A549 (cell line): Measurements from ENCODE around the gene MEN1. TPM values are rescaled to one million over a fixed set of nuclear protein-coding genes. Genes with fewer than 3 reads are reported as not detected.

Experiments
- ATAC-seq, 2 experiments: fragments of 200-7000 bp in 1 of 2; fragments of >200 bp in 1 of 2; cut with Nextera tagmentation in 1 of 2; cut with Tn5 transposase in 1 of 2; 3 replicates each; pipeline versions ENCODE4 v1.8.0 to v1.9.1; 2018 to 2020; ENCODE audit warnings: mild to moderate bottlenecking in 1 of 2, moderate library complexity in 1 of 2
- CTCF ChIA-PET: fragments of 300-600 bp; sonication (Branson Sonifier 250); formaldehyde crosslinking; extraction: SDS; loops from one replicate; lab custom pipeline; 2021; ENCODE audit warnings: antibody characterized with exemption, inconsistent platforms; lab: Yijun Ruan, JAX
- POLR2A ChIA-PET: fragments of 350-600 bp; formaldehyde crosslinking; extraction: SDS; loops from one replicate; lab custom pipeline; 2021; ENCODE audit warnings: antibody characterized with exemption, inconsistent platforms; lab: Yijun Ruan, JAX
- DNase-seq, 2 experiments: peaks; one replicate each; pipeline versions ENCODE4 v3.0.0 to v3.0.0-alpha.2; 2011 to 2016; ENCODE audit warnings: low read depth in 1 of 2, low spot score in 1 of 2
- FAIRE-seq: peaks from 2 replicates; lab custom pipeline; 2011; peaks lifted over from hg19 to GRCh38; lab: Jason Lieb, UNC
- H3K27ac ChIP-seq, 2 experiments: fragments of >200 bp; sonication (Bioruptor Twin); formaldehyde crosslinking; 3 replicates each; pipeline ENCODE4 v1.5.1; 2016 to 2017
- H3K4me1 ChIP-seq: fragments of >200 bp; sonication (Bioruptor Twin); formaldehyde crosslinking; 3 replicates; pipeline ENCODE4 v1.6.1; 2016
- H3K4me2 ChIP-seq: fragments of >200 bp; sonication (Bioruptor Twin); formaldehyde crosslinking; 3 replicates; pipeline ENCODE4 v1.6.1; 2016
- H3K4me3 ChIP-seq: fragments of >200 bp; sonication (Bioruptor Twin); formaldehyde crosslinking; 3 replicates; pipeline ENCODE4 v1.5.1; 2016
- H3K9me3 ChIP-seq: fragments of >200 bp; sonication (Bioruptor Twin); formaldehyde crosslinking; 3 replicates; pipeline ENCODE4 v1.6.1; 2016
- CBX2 ChIP-seq: fragments of 200-600 bp; sonication (generic); IDR thresholded peaks from 2 replicates; pipeline ENCODE4 v1.6.1; 2016; ENCODE audit warnings: low read depth, mild to moderate bottlenecking, borderline replicate concordance
- CBX8 ChIP-seq: fragments of 200-600 bp; sonication (generic); IDR thresholded peaks from 2 replicates; pipeline ENCODE4 v1.6.1; 2016
- CHD2 ChIP-seq: fragments of 150-350 bp; IDR thresholded peaks from 2 replicates; pipeline ENCODE4 v1.6.1; 2014; ENCODE audit warnings: low read length; ENCODE audit not compliant: partially characterized antibody
- CHD4 ChIP-seq: fragments of 200-600 bp; sonication (generic); IDR thresholded peaks from 2 replicates; pipeline ENCODE4 v1.6.1; 2016; ENCODE audit warnings: antibody characterized with exemption, mild to moderate bottlenecking, borderline replicate concordance
- EHMT2 ChIP-seq: fragments of 200-600 bp; sonication (generic); IDR thresholded peaks from 2 replicates; pipeline ENCODE4 v1.6.1; 2016; ENCODE audit warnings: antibody characterized with exemption, low read depth, mild to moderate bottlenecking, moderate library complexity
- EP300 ChIP-seq, 2 experiments: fragments of >200 bp; sonication (Bioruptor Twin); formaldehyde crosslinking; IDR thresholded peaks; 2 replicates in 1 of 2; 3 replicates in 1 of 2; pipeline ENCODE4 v1.6.1; 2016 to 2017
- HDAC2 ChIP-seq: fragments of 200-600 bp; sonication (generic); IDR thresholded peaks from 2 replicates; pipeline ENCODE4 v1.6.1; 2016
- HOXA7 ChIP-seq: fragments of 250-450 bp; sonication (Bioruptor Pico); IDR thresholded peaks from 2 replicates; pipeline ENCODE4 v1.5.0; 2020; ENCODE audit warnings: mild to moderate bottlenecking, moderate library complexity
- HOXB13 ChIP-seq: fragments of 250-450 bp; sonication (Bioruptor Pico); IDR thresholded peaks from 2 replicates; pipeline ENCODE4 v1.5.0; 2020; ENCODE audit warnings: low read depth, mild to moderate bottlenecking, moderate library complexity
- HOXB5 ChIP-seq: fragments of 250-450 bp; sonication (Bioruptor Pico); IDR thresholded peaks from 2 replicates; pipeline ENCODE4 v1.5.0; 2020; ENCODE audit warnings: mild to moderate bottlenecking, moderate library complexity
- KDM5A ChIP-seq: fragments of 200-600 bp; sonication (generic); IDR thresholded peaks from 2 replicates; pipeline ENCODE4 v1.6.1; 2016; ENCODE audit warnings: antibody characterized with exemption, mild to moderate bottlenecking
- MAFK ChIP-seq: fragments of 450-650 bp; IDR thresholded peaks from 2 replicates; pipeline ENCODE4 v1.6.1; 2014; ENCODE audit not compliant: partially characterized antibody
- NFE2L2 ChIP-seq: fragments of 150-350 bp; conservative IDR thresholded peaks from 2 replicates; pipeline ENCODE4 v1.6.1; 2014; ENCODE audit warnings: low read length
- NPAS2 ChIP-seq: fragments of 250-450 bp; sonication (Bioruptor Pico); IDR thresholded peaks from 2 replicates; pipeline ENCODE4 v1.8.0; 2022; ENCODE audit warnings: mild to moderate bottlenecking, moderate library complexity, borderline replicate concordance
- PHF8 ChIP-seq: fragments of 200-600 bp; sonication (generic); IDR thresholded peaks from 2 replicates; pipeline ENCODE4 v1.6.1; 2016; ENCODE audit warnings: low read depth, mild to moderate bottlenecking, antibody characterized with exemption, moderate library complexity, borderline replicate concordance
- POLR2AphosphoS2 ChIP-seq: conservative IDR thresholded peaks from 2 replicates; pipeline ENCODE4 v1.6.1; 2012; ENCODE audit warnings: low read length, improper control_type of control experiment, inconsistent platforms
- RAD21 ChIP-seq, 2 experiments: fragments of >200 bp in 1 of 2; sonication (Bioruptor Twin) in 1 of 2; formaldehyde crosslinking in 1 of 2; IDR thresholded peaks in 1 of 2; conservative IDR thresholded peaks in 1 of 2; 2 replicates in 1 of 2; 3 replicates in 1 of 2; pipeline ENCODE4 v1.6.1; 2012 to 2018; ENCODE audit warnings: inconsistent platforms in 1 of 2
- RARB ChIP-seq: fragments of 250-450 bp; sonication (Bioruptor Pico); IDR thresholded peaks from 2 replicates; pipeline ENCODE4 v1.8.0; 2021; ENCODE audit warnings: mild to moderate bottlenecking, moderate library complexity
- SREBF2 ChIP-seq: fragments of 450-650 bp; IDR thresholded peaks from 2 replicates; pipeline ENCODE4 v1.6.1; 2014; ENCODE audit warnings: mild to moderate bottlenecking, moderate library complexity
- TFCP2L1 ChIP-seq: fragments of 250-450 bp; sonication (Bioruptor Pico); IDR thresholded peaks from 2 replicates; pipeline ENCODE4 v1.5.0; 2021; ENCODE audit warnings: mild to moderate bottlenecking
- ZFP36 ChIP-seq: fragments of 450-650 bp; IDR thresholded peaks from 2 replicates; pipeline ENCODE4 v1.6.1; 2014; ENCODE audit warnings: borderline replicate concordance; ENCODE audit not compliant: partially characterized antibody
- ZSCAN20 ChIP-seq: fragments of 250-450 bp; sonication (Bioruptor Pico); IDR thresholded peaks from 2 replicates; pipeline ENCODE4 v1.8.0; 2022; ENCODE audit warnings: mild to moderate bottlenecking, moderate library complexity
- WGBS: methylation state at CpG from one replicate; pipeline ENCODE4 v1.1.6; 2017; ENCODE audit errors: missing lambda C conversion rate; 5-methylcytosine and 5-hydroxymethylcytosine counted together
- polyA plus RNA-seq, 4 experiments: library from polyadenylated mRNA; depleted of rRNA in 3 of 4; stranded (reverse); fragments of >200 nt; fragmentation: RNase III in 1 of 4; extraction: RNeasy Plus Mini Kit Qiagen cat#74134 plus additional on column Dnase treatment in 1 of 4; gene quantifications; 2 replicates in 3 of 4; 3 replicates in 1 of 4; pipeline ENCODE4 v1.2.3, GENCODE V29; 2011 to 2017
- TF ChIP-seq, protein P1 (sequence below): IDR thresholded peaks from 2 replicates; pipeline ENCODE4 v1.6.1; 2012
- TF ChIP-seq, protein P2 (sequence below): fragments of 450-650 bp; IDR thresholded peaks from 2 replicates; pipeline ENCODE4 v1.6.1; 2014; ENCODE audit warnings: antibody characterized with exemption
- TF ChIP-seq, protein P3 (sequence below): fragments of >200 bp; sonication (Bioruptor Twin); formaldehyde crosslinking; IDR thresholded peaks from 2 replicates; pipeline ENCODE4 v1.6.1; 2016
- TF ChIP-seq, protein P4 (sequence below): IDR thresholded peaks from 2 replicates; pipeline ENCODE4 v1.6.1; 2012; ENCODE audit warnings: low read depth, borderline replicate concordance
- TF ChIP-seq, protein P5 (sequence below): fragments of 200-600 bp; sonication (generic); IDR thresholded peaks from 2 replicates; pipeline ENCODE4 v1.6.1; 2016; ENCODE audit warnings: antibody characterized with exemption, mild to moderate bottlenecking, moderate library complexity
- TF ChIP-seq, protein P6 (sequence below): fragments of >200 bp; sonication (Bioruptor Twin); formaldehyde crosslinking; IDR thresholded peaks from 3 replicates; pipeline ENCODE4 v1.6.1; 2016

Gene MEN1
- polyA plus RNA-seq, 2 of the 4 experiments (the other 2 are of a cell fraction) = 17.0 to 34.7 TPM

DNA sequence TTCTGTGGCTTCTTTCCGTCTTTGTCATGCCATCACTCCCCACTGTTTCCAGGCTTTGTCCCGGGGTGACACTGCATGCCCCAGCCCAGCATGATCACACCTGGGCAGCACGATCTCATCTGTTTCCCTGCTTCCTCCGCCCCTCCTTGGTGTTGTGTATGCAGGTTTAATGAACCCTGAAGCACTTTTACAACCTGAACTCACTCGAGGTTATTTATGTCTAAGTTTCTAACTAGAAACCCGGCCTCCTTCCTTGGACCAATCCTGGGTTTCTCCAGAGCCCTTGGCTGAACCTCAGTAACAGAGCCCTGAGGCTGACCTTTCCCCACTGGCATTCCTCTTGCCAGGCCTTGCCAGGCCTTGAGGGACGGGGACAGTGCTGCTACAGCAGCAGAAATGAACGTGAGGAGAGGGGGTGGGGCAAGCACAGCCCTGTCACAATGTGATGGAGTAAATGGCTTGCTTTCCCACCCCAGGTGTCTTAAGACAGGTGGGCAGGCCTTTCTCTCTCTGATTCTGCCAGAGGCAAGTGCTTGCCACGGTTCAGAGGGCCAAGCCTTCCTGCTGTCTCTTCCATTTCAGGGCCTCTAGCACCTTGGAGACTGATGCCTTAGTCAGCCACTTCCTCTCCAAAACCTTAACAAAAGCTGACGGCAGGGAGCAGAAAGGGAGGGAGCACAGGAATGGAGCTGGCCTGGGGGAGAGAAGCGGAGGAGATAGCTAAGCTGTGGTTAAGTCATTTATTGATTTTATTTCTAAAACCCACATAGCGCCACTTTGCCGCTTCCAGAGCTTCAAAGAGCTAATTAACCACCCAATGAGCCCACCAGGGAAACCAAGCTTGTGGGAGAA is 47.5 kb downstream of the MEN1 start:
- H3K4me3 ChIP-seq = no peak overlapping the region
- no peak for FAIRE-seq
- H3K4me1 ChIP-seq = peaks cover 5% of the 10 kb centered on the region; the same call in 1 of the 3 replicates
- no peak for ATAC-seq
- DNase-seq = no peak
- no peak overlapping the region for H3K4me2 ChIP-seq
- no peaks in the 10 kb centered on the region for H3K9me3 ChIP-seq
- ChIA-PET CTCF (interaction anchor here (0.8 to 13.0 kb wide), 5 partner anchors 10 to 251 kb away, joined by 3 to 104 read pairs (median 19); partner anchors contain the start of genes ARL2, RASGRP2 and SF1), POLR2A (interaction anchor here (4.5 kb wide), 1 partner anchor 16 kb away, joined by 32 read pairs; the partner anchor contains the start of gene SF1)
- H3K27ac ChIP-seq = no peak overlapping the region
- 78% methylated on average over 13 of the region's 13 CpGs for WGBS
- peak; percentile 88; the same call in 1 of the 2 replicates for TF ChIP-seq POLR2AphosphoS2
- no peak for TF ChIP-seq HOXB5 (CRISPR knock-in tag)

DNA sequence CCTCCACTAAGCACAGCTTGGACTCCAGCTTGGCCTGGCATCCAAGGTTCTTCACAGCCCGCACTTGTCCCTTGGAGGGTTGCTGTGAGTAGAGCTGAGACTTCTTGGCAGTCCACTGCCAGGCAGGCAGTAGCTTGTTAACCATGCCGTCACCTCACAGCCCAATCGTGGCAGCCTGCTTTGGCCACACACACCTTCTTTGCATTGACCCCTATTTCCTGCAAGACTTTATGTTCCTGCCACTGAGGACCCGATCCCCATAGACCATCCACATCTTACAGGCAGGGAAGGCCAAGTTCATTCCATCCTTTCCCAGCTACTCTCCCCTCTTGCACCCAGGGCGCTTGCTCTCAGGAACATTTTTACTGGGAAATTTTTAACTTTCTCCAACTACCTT is 48.1 kb downstream of the MEN1 start:
- ChIA-PET POLR2A (interaction anchor here (4.5 kb wide), 1 partner anchor 16 kb away, joined by 32 read pairs; the partner anchor contains the start of gene SF1), CTCF (interaction anchor here (0.8 to 13.0 kb wide), 6 partner anchors 8 to 252 kb away, joined by 3 to 104 read pairs (median 14); partner anchors contain the start of genes ARL2, RASGRP2 and SF1)
- H3K4me2 ChIP-seq = no peak overlapping the region
- peak in 1 of 2 experiments; percentile 2; a peak in 1 of 6 replicates for ATAC-seq
- H3K4me1 ChIP-seq = peaks cover 5% of the 10 kb centered on the region; the same call in 1 of the 3 replicates
- no peak overlapping the region for H3K4me3 ChIP-seq
- H3K27ac ChIP-seq = no peak overlapping the region
- no peaks in the 10 kb centered on the region for H3K9me3 ChIP-seq
- no peak for DNase-seq
- FAIRE-seq = no peak
- whole genome bisulfite sequencing = 87% methylated on average over 5 of the region's 5 CpGs
- TF ChIP-seq CBX8 = no peak
- TF ChIP-seq NFE2L2 = no peak
- TF ChIP-seq, protein P1, sequence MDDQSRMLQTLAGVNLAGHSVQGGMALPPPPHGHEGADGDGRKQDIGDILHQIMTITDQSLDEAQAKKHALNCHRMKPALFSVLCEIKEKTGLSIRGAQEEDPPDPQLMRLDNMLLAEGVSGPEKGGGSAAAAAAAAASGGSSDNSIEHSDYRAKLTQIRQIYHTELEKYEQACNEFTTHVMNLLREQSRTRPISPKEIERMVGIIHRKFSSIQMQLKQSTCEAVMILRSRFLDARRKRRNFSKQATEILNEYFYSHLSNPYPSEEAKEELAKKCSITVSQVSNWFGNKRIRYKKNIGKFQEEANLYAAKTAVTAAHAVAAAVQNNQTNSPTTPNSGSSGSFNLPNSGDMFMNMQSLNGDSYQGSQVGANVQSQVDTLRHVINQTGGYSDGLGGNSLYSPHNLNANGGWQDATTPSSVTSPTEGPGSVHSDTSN = peak; percentile 41; the same call in 1 of the 2 replicates
- TF ChIP-seq, protein P2, sequence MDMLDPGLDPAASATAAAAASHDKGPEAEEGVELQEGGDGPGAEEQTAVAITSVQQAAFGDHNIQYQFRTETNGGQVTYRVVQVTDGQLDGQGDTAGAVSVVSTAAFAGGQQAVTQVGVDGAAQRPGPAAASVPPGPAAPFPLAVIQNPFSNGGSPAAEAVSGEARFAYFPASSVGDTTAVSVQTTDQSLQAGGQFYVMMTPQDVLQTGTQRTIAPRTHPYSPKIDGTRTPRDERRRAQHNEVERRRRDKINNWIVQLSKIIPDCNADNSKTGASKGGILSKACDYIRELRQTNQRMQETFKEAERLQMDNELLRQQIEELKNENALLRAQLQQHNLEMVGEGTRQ = no peak
- TF ChIP-seq EP300 (IDR thresholded peaks at IDR 0.05) = no peak
- no peak for TF ChIP-seq EHMT2
- TF ChIP-seq MAFK = no peak
- no peak for TF ChIP-seq PHF8
- no peak for TF ChIP-seq KDM5A
- TF ChIP-seq CHD2 = no peak
- TF ChIP-seq, protein P3, sequence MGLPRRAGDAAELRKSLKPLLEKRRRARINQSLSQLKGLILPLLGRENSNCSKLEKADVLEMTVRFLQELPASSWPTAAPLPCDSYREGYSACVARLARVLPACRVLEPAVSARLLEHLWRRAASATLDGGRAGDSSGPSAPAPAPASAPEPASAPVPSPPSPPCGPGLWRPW = no peak
- TF ChIP-seq ZFP36 = no peak
- TF ChIP-seq, protein P4, sequence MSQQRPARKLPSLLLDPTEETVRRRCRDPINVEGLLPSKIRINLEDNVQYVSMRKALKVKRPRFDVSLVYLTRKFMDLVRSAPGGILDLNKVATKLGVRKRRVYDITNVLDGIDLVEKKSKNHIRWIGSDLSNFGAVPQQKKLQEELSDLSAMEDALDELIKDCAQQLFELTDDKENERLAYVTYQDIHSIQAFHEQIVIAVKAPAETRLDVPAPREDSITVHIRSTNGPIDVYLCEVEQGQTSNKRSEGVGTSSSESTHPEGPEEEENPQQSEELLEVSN = no peak
- TF ChIP-seq TFCP2L1 (CRISPR knock-in tag) = 0 out of 2 replicates have a peak, but pooled peaks have one; percentile 50
- TF ChIP-seq RARB (CRISPR knock-in tag) = no peak
- TF ChIP-seq HOXA7 (CRISPR knock-in tag) = peak; percentile 47; the same call in 1 of the 2 replicates
- no peak for TF ChIP-seq HDAC2
- TF ChIP-seq, protein P5, sequence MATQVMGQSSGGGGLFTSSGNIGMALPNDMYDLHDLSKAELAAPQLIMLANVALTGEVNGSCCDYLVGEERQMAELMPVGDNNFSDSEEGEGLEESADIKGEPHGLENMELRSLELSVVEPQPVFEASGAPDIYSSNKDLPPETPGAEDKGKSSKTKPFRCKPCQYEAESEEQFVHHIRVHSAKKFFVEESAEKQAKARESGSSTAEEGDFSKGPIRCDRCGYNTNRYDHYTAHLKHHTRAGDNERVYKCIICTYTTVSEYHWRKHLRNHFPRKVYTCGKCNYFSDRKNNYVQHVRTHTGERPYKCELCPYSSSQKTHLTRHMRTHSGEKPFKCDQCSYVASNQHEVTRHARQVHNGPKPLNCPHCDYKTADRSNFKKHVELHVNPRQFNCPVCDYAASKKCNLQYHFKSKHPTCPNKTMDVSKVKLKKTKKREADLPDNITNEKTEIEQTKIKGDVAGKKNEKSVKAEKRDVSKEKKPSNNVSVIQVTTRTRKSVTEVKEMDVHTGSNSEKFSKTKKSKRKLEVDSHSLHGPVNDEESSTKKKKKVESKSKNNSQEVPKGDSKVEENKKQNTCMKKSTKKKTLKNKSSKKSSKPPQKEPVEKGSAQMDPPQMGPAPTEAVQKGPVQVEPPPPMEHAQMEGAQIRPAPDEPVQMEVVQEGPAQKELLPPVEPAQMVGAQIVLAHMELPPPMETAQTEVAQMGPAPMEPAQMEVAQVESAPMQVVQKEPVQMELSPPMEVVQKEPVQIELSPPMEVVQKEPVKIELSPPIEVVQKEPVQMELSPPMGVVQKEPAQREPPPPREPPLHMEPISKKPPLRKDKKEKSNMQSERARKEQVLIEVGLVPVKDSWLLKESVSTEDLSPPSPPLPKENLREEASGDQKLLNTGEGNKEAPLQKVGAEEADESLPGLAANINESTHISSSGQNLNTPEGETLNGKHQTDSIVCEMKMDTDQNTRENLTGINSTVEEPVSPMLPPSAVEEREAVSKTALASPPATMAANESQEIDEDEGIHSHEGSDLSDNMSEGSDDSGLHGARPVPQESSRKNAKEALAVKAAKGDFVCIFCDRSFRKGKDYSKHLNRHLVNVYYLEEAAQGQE = no peak
- no peak for TF ChIP-seq RAD21 (conservative IDR thresholded peaks at IDR 0.05 in 1 of 2, IDR thresholded peaks at IDR 0.05 in 1 of 2)
- TF ChIP-seq NPAS2 (CRISPR knock-in tag) = no peak
- no peak for TF ChIP-seq SREBF2
- TF ChIP-seq CBX2 = no peak
- TF ChIP-seq CHD4 = no peak
- TF ChIP-seq, protein P6, sequence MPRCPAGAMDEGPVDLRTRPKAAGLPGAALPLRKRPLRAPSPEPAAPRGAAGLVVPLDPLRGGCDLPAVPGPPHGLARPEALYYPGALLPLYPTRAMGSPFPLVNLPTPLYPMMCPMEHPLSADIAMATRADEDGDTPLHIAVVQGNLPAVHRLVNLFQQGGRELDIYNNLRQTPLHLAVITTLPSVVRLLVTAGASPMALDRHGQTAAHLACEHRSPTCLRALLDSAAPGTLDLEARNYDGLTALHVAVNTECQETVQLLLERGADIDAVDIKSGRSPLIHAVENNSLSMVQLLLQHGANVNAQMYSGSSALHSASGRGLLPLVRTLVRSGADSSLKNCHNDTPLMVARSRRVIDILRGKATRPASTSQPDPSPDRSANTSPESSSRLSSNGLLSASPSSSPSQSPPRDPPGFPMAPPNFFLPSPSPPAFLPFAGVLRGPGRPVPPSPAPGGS = no peak
- TF ChIP-seq POLR2AphosphoS2 = peak; percentile 92; the same call in 1 of the 2 replicates
- no peak for TF ChIP-seq ZSCAN20
- no peak for TF ChIP-seq HOXB13
